OCI-LY3 (cell line): ENCODE results near the gene CLDN22.

Experiments used
- H2AFZ ChIP-seq: fragments of 200-600, 300-600 bp; shearing (Covaris generic); 2 replicates; pipeline ENCODE4 v1.6.0; 2014; ENCODE audit warnings: antibody characterized with exemption, low read depth, low read length
- H3K27ac ChIP-seq: fragments of 200-600, 300-600 bp; sonication (generic); 2 replicates; pipeline ENCODE4 v1.5.1; 2014; ENCODE audit warnings: mild to moderate bottlenecking, low read length, moderate library complexity, mixed read lengths
- H3K27me3 ChIP-seq: fragments of 200-600, 300-600 bp; sonication (generic); 2 replicates; pipeline ENCODE4 v1.6.1; 2014; ENCODE audit warnings: low read depth, low read length, mixed read lengths
- H3K36me3 ChIP-seq: fragments of 200-600, 300-600 bp; sonication (generic); replicated peaks from 2 replicates; pipeline ENCODE3; 2014; ENCODE audit warnings: low read depth, low read length, mixed read lengths
- H3K4me1 ChIP-seq: fragments of 300-600, 200-600 bp; sonication (generic); 2 replicates; pipeline ENCODE4 v1.6.1; 2014; ENCODE audit warnings: low read length, mixed read lengths
- H3K4me2 ChIP-seq: fragments of 200-600, 300-600 bp; sonication (generic); 2 replicates; pipeline ENCODE4 v1.6.1; 2014; ENCODE audit warnings: low read length, mixed read lengths
- H3K4me3 ChIP-seq: fragments of 300-600, 200-600 bp; sonication (generic); 2 replicates; pipeline ENCODE4 v1.5.1; 2014; ENCODE audit warnings: antibody characterized with exemption, mild to moderate bottlenecking, low read length, moderate library complexity
- H3K79me2 ChIP-seq: fragments of 300-600, 200-600 bp; shearing (Covaris generic); 2 replicates; pipeline ENCODE4 v1.6.1; 2014; ENCODE audit warnings: mild to moderate bottlenecking, low read length, mixed read lengths
- H3K9ac ChIP-seq: fragments of 300-600, 200-600 bp; shearing (Covaris generic); 2 replicates; pipeline ENCODE4 v1.6.0; 2014; ENCODE audit warnings: mild to moderate bottlenecking, low read length, moderate library complexity
- H3K9me3 ChIP-seq: fragments of 200-600, 300-600 bp; shearing (Covaris generic); 2 replicates; pipeline ENCODE4 v1.6.1; 2014; ENCODE audit warnings: low read length, mixed read lengths; ENCODE audit not compliant: insufficient read depth
- H4K20me1 ChIP-seq: fragments of 200-600, 300-600 bp; sonication (generic); 2 replicates; pipeline ENCODE4 v1.6.1; 2016; ENCODE audit warnings: low read length, mixed read lengths; ENCODE audit not compliant: insufficient read depth
- EZH2phosphoT487 ChIP-seq: fragments of 200-600 bp; shearing (Covaris generic); IDR thresholded peaks from 2 replicates; pipeline ENCODE4 v1.6.1; 2018; ENCODE audit warnings: antibody characterized with exemption, mixed run types, low read depth
- TF ChIP-seq, protein P1 (sequence below): fragments of 200-600, 300-600 bp; sonication (generic); IDR thresholded peaks from 2 replicates; pipeline ENCODE4 v1.5.1; 2014; ENCODE audit warnings: antibody characterized with exemption, low read length, low read depth

Gene CLDN22

DNA sequence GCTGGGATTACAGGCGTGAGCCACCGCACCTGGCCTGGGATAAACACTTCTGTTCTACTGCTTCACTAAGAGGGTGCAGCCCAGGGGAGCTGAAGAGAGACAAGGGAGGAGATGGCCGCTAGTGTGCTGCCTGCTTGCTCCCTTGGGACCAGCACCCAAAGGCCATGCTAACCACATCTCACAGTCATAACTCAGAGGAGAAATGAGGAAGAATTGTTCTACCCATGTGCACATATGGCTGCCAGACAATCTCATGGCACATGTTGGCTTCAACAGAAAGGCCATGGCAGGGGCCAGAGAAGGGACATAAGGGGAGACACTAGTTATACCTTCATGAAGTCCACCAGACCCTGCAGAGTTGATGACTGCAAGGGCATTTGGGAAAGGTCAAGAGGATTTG, 22.4 kb downstream of the CLDN22 start:
- Histone ChIP-seq H3K27ac (peak overlapping the region; percentile 96), H3K4me2 (peak overlapping the region; percentile 64), H3K36me3 (peaks cover 20% of the 10 kb centered on the region), H3K9ac (peak overlapping the region; percentile 87), H3K4me1 (peaks cover 82% of the 10 kb centered on the region), H3K79me2 (no peaks in the 10 kb centered on the region), H2AFZ (no peak overlapping the region), H4K20me1 (no peaks in the 10 kb centered on the region), H3K9me3 (0 out of 2 replicates have a peak, but pooled peaks cover 3% of the 10 kb centered on the region), H3K27me3 (no peaks in the 10 kb centered on the region), H3K4me3 (peak overlapping the region; percentile 65; the same call in 1 of the 2 replicates)
- no peak for TF ChIP-seq EZH2phosphoT487
- TF ChIP-seq, protein P1, sequence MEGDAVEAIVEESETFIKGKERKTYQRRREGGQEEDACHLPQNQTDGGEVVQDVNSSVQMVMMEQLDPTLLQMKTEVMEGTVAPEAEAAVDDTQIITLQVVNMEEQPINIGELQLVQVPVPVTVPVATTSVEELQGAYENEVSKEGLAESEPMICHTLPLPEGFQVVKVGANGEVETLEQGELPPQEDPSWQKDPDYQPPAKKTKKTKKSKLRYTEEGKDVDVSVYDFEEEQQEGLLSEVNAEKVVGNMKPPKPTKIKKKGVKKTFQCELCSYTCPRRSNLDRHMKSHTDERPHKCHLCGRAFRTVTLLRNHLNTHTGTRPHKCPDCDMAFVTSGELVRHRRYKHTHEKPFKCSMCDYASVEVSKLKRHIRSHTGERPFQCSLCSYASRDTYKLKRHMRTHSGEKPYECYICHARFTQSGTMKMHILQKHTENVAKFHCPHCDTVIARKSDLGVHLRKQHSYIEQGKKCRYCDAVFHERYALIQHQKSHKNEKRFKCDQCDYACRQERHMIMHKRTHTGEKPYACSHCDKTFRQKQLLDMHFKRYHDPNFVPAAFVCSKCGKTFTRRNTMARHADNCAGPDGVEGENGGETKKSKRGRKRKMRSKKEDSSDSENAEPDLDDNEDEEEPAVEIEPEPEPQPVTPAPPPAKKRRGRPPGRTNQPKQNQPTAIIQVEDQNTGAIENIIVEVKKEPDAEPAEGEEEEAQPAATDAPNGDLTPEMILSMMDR: no peak

DNA sequence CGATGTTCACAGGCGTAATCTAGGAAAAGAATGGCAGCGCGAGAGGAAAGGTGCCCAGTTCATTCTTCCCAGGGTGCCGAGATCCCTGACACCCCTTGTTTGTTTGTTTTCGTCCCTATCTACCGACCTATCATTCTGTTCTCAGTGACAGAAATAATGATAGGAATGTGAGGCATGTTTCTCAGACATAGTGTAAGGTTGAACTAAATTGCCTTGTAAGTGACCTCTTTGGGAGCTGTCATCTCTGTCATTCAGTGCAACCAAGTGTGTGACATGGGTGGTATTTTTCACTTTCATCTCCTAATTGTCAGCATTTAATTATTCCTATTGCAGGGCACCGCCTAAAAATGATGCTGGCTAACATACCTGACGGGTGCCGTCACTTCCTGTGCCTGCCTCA, 24.4 kb downstream of the CLDN22 start:
- Histone ChIP-seq H3K36me3 (peaks cover 27% of the 10 kb centered on the region), H3K27me3 (no peaks in the 10 kb centered on the region), H3K9ac (peak overlapping the region; percentile 64), H3K27ac (peak overlapping the region; percentile 93), H3K4me2 (no peak overlapping the region), H2AFZ (peak overlapping the region; percentile 77), H4K20me1 (no peaks in the 10 kb centered on the region), H3K4me1 (peaks cover 70% of the 10 kb centered on the region), H3K4me3 (no peak overlapping the region), H3K79me2 (peaks cover 3% of the 10 kb centered on the region; the same call in 1 of the 2 replicates), H3K9me3 (0 out of 2 replicates have a peak, but pooled peaks cover 3% of the 10 kb centered on the region)
- TF ChIP-seq EZH2phosphoT487: no peak
- TF ChIP-seq, protein P1: no peak

DNA sequence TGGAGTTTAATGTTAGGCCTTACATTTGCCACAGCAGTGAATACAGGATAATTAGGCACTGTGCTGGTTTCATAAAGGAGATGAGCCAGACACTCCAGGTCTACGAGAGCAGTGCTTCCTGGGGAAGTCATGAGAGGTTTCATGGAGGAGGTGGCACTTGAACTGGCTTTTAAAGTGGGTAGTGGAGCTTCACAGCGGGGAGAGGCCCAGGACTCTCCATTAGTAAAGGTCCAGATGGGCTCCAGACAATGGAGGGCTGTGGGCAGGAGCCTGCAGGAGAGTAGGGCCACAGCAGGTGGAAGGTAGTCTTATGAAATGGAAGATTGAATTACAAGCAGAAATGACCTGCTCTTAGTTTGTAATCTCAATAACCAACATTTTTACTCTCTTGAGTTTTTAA, 29.0 kb downstream of the CLDN22 start:
- TF ChIP-seq, protein P1: no peak
- TF ChIP-seq EZH2phosphoT487: no peak
- Histone ChIP-seq H3K79me2 (peaks cover 3% of the 10 kb centered on the region; the same call in 1 of the 2 replicates), H3K4me1 (peaks cover 72% of the 10 kb centered on the region), H3K27ac (peak overlapping the region; percentile 93), H4K20me1 (no peaks in the 10 kb centered on the region), H3K36me3 (peaks cover 24% of the 10 kb centered on the region), H2AFZ (peak overlapping the region; percentile 48), H3K4me3 (no peak overlapping the region), H3K9ac (no peak overlapping the region), H3K27me3 (no peaks in the 10 kb centered on the region), H3K4me2 (no peak overlapping the region), H3K9me3 (no peaks in the 10 kb centered on the region)

DNA sequence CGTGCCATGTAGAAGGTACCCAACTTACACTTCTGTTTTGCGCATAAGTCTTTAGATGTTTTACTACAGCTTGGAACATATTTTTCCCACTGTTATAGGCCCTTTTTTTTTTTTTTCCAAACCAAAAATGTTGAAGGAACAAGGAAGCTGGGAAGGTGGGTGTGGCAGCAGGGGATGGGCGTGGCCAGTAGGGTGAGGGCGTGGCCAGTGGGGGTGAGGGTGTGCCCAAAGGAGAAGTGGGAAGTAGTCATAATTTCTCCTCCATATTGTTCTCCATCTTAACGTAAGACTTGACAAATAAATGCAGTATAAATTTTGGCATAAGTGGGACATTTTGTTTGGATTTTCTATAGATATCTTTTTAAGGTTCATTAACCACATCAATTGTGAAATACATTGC, 30.4 kb downstream of the CLDN22 start:
- peaks cover 70% of the 10 kb centered on the region for H3K4me1 ChIP-seq
- H3K27ac ChIP-seq: peak overlapping the region; percentile 93
- peak overlapping the region; percentile 8; the same call in 1 of the 2 replicates for H2AFZ ChIP-seq
- TF ChIP-seq EZH2phosphoT487: no peak
- TF ChIP-seq, protein P1: no peak
- no peaks in the 10 kb centered on the region for H3K9me3 ChIP-seq
- no peaks in the 10 kb centered on the region for H3K27me3 ChIP-seq
- H3K4me3 ChIP-seq: peak overlapping the region; percentile 53
- H3K36me3 ChIP-seq: peaks cover 13% of the 10 kb centered on the region
- peak overlapping the region; percentile 76 for H3K4me2 ChIP-seq
- H3K79me2 ChIP-seq: peaks cover 3% of the 10 kb centered on the region; the same call in 1 of the 2 replicates
- no peaks in the 10 kb centered on the region for H4K20me1 ChIP-seq
- peak overlapping the region; percentile 77 for H3K9ac ChIP-seq
